ENCODE measurements around the gene CXADR.

The CXADR gene

DNA sequence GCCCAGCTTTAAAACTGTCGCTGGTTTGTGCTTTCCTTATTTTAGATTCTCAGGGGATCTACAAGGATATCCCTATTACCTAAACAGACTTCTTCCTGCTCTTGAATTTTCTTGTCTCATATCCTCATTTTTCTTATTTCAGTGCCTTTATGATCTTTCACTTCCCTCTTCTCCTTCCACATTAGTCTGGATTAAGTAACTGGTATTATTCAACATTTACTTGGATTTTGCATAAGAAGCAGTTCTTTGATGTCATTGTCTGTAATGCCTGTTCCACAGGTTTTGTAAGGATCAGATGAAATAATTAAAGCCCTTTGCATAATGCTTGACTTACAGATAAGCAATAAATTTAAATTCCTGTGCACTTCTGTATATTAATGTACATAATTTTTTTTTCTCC, 26.5 kb downstream of the CXADR start:
- peaks cover 74% of the 10 kb centered on the region for H3K27me3 Mint-ChIP-seq
- H3K9me3 Mint-ChIP-seq: no peaks in the 10 kb centered on the region
- H3K36me3 Mint-ChIP-seq (ENCODE audit: low read depth): no peaks in the 10 kb centered on the region
- intact Hi-C loops (cut with micrococcal nuclease): loop anchor here (5.0 kb wide), 1 partner anchor 47 kb away; no protein-coding TSS in a partner anchor
- peaks cover 41% of the 10 kb centered on the region for H3K4me1 Mint-ChIP-seq (ENCODE audit: low read depth)
- H3K4me3 Mint-ChIP-seq: no peak overlapping the region
- H3K27ac Mint-ChIP-seq: no peak overlapping the region

DNA sequence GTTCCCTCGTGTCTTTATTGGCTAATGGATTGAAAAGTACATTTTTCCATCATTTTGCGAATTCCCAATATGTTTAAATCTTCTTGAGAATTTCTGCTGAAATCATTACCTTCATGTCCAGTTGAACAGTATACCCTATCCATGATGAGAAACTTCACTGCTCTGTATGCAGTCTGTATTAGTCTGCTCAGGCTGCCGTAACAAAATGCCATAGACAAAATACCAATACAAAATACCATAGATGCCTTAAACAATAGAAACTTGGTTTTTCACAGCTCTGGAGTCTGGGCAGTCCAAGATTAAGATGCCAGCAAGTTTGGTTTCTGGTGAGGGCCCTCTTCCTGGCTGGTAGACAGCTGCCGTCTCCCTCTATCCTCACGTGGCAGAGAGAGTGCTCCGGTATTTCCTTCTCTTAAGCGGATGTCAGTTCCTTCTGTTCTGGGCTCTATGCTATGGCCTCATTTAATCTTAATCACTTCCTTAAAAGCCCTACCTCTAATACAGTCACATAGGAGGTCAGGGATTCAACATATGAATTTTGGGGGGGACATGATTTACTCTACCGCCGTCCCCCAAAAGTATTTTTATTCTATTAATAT, 27.0 kb downstream of the CXADR start:
- intact Hi-C loops (cut with micrococcal nuclease): loop anchor here (5.0 kb wide), 1 partner anchor 48 kb away; no protein-coding TSS in a partner anchor
- H3K9me3 Mint-ChIP-seq: no peaks in the 10 kb centered on the region
- no peak overlapping the region for H3K27ac Mint-ChIP-seq
- no peaks in the 10 kb centered on the region for H3K36me3 Mint-ChIP-seq (ENCODE audit: low read depth)
- H3K4me3 Mint-ChIP-seq: no peak overlapping the region
- peaks cover 74% of the 10 kb centered on the region for H3K27me3 Mint-ChIP-seq
- H3K4me1 Mint-ChIP-seq (ENCODE audit: low read depth): peaks cover 36% of the 10 kb centered on the region

DNA sequence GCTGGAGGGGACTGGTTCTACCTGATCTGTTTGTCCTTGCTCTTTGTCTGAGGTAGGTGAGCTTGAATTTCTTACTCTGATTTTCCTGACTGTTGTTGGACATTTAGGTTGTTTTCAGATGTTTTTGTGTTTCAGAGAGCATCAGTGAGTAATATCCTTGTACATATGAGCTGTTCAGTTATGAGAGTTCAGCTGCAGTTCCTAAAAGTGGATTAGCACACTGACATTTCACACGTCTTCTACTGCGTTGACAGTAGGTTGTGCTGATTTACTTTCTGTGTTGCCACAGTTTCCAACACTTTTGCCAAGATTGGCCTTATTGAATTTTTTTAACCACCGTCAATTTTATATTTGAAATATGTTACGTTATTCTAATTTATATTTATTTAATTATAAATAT, 27.7 kb downstream of the CXADR start:
- peaks cover 35% of the 10 kb centered on the region for H3K4me1 Mint-ChIP-seq (ENCODE audit: low read depth)
- H3K9me3 Mint-ChIP-seq: no peaks in the 10 kb centered on the region
- H3K27ac Mint-ChIP-seq: no peak overlapping the region
- no peaks in the 10 kb centered on the region for H3K36me3 Mint-ChIP-seq (ENCODE audit: low read depth)
- H3K27me3 Mint-ChIP-seq: peaks cover 69% of the 10 kb centered on the region
- intact Hi-C loops (cut with micrococcal nuclease): no loop called here
- H3K4me3 Mint-ChIP-seq: no peak overlapping the region

DNA sequence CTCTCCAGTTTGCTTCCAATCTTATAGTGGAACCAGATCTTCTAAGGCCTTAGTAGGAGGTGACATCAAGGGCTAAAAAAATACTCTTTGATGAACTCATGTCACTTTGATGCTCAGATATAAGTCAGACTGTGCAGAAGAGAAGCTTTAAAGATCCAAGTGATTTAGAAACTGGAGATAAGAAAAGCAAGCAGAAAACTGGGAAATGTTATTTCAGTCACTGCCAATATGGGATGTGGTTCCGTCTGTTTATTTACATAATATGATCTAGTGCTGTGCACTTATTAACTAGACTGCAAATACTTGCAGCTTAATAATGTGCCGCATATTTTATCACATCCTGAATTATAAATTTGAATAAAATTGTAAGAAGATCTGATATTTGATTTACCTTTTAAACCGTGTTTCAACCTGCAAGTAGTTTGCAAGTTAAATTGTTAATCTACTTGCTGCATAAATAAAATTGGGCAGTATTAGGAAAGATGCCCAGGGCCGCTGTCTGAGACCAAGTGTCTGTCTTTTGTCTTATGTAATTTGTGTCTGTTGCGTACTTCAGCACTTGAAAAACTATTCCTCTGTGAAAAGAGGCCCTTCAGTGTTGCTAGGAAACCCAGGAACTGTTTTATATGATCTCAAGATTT, 29.6 kb downstream of the CXADR start:
- intact Hi-C loops (cut with micrococcal nuclease): no loop called here
- H3K9me3 Mint-ChIP-seq: no peaks in the 10 kb centered on the region
- H3K4me3 Mint-ChIP-seq: no peak overlapping the region
- H3K36me3 Mint-ChIP-seq (ENCODE audit: low read depth): no peaks in the 10 kb centered on the region
- peaks cover 26% of the 10 kb centered on the region for H3K4me1 Mint-ChIP-seq (ENCODE audit: low read depth)
- peaks cover 67% of the 10 kb centered on the region for H3K27me3 Mint-ChIP-seq
- no peak overlapping the region for H3K27ac Mint-ChIP-seq

DNA sequence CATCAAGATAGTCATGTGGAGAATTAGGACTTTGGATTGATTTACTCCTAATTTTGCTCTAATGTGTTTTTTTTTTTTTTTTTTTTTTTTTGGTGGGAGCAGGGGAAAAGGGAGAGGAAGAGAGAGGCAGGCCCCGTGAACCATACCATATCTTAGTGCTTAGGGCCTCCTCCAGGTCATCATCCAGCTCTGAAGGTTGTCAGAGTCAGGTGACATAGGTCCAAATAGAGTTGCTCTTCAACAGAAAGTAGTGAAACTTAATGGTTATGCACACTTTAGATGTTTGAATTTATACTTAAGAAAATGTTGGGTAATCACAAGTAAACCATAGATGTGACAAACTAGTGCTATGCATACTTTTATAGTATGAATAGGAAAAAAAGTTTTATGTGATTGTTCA, 32.2 kb downstream of the CXADR start:
- H3K4me3 Mint-ChIP-seq: no peak overlapping the region
- H3K4me1 Mint-ChIP-seq (ENCODE audit: low read depth): peaks cover 6% of the 10 kb centered on the region
- H3K9me3 Mint-ChIP-seq: no peaks in the 10 kb centered on the region
- H3K27ac Mint-ChIP-seq: no peak overlapping the region
- intact Hi-C loops (cut with micrococcal nuclease): no loop called here
- H3K36me3 Mint-ChIP-seq (ENCODE audit: low read depth): no peaks in the 10 kb centered on the region
- peaks cover 66% of the 10 kb centered on the region for H3K27me3 Mint-ChIP-seq

DNA sequence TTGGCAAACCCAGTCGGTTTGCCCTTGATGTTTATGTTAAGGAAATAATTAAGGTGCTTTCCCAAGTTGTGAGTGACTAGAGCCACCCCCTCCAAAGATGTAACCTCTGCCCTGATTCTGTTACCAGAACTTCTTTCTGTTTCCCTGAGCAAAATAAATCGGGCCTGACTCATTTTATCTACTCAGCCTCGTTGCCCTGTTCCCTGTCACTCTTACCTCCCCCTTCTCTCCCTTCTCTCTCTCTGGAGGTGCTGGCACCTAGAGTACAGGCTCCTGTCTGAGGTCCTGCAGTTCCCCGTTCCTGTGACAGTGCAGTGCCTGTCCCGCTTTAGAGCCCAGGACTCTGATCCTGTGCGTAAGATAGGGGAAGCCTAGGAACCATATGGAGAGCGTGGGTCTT, 35.4 kb downstream of the CXADR start:
- H3K9me3 Mint-ChIP-seq: no peaks in the 10 kb centered on the region
- H3K27me3 Mint-ChIP-seq: peaks cover 59% of the 10 kb centered on the region
- H3K4me3 Mint-ChIP-seq: no peak overlapping the region
- no peaks in the 10 kb centered on the region for H3K36me3 Mint-ChIP-seq (ENCODE audit: low read depth)
- H3K4me1 Mint-ChIP-seq (ENCODE audit: low read depth): peaks cover 6% of the 10 kb centered on the region
- intact Hi-C loops (cut with micrococcal nuclease): no loop called here
- no peak overlapping the region for H3K27ac Mint-ChIP-seq

DNA sequence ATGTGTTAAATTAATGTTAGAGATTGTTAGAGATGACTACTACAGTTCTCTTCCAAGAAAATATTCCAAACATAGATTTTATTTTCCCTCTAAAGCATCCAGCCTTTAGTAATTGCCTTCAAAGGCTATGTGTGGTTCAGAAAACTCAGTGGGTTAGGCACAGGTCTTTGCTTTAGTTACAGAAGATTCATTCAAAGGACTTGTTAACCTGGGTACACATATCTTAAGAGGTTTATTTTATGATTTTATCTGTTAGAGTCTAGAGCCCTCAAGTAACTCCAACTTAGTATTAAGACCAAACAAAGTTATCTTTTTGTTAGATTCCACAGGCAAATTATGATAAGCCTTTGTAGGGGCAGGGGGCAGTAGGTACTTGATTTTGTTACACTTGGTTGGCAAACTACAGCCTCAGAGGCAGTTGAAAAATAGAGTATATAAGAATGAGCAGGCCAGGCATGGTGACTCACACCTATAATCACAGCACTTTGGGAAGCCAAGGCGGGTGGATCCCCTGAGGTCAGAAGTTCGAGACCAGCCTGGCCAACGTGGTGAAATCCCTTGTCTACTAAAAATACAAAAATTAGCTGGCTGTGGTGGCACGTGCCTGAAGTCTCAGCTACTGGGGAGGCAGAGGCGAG, 37.9 kb downstream of the CXADR start:
- Mint-ChIP-seq H3K36me3 (ENCODE audit: low read depth) (no peaks in the 10 kb centered on the region), H3K27ac (no peak overlapping the region), H3K4me3 (no peak overlapping the region), H3K9me3 (no peaks in the 10 kb centered on the region), H3K4me1 (ENCODE audit: low read depth) (peaks cover 6% of the 10 kb centered on the region), H3K27me3 (peaks cover 56% of the 10 kb centered on the region)
- intact Hi-C loops (cut with micrococcal nuclease): loop anchor here (10.0 kb wide), 1 partner anchor 166 kb away; no protein-coding TSS in a partner anchor

DNA sequence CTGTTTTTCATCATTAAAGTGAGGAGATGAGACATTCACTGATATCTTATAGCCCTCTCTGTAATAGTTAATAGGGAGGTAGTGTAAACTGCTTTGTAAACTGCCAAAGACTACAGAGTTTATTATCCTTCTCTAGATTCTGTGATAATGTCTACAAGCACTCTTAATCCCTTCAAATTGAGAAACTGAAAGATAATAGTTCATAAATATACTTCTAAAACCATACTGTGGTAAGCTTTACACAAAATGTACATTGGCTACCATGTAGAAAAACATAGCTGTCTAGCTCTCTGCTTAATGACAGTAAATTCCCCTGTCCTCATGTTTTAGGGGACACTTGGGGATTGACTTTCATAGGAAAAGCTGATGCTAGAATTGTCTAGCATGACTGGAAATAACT, 39.6 kb downstream of the CXADR start:
- H3K27me3 Mint-ChIP-seq: peaks cover 53% of the 10 kb centered on the region
- H3K36me3 Mint-ChIP-seq (ENCODE audit: low read depth): no peaks in the 10 kb centered on the region
- intact Hi-C loops (cut with micrococcal nuclease): loop anchor here (10.0 kb wide), 1 partner anchor 168 kb away; no protein-coding TSS in a partner anchor
- H3K4me3 Mint-ChIP-seq: no peak overlapping the region
- no peaks in the 10 kb centered on the region for H3K9me3 Mint-ChIP-seq
- H3K27ac Mint-ChIP-seq: no peak overlapping the region
- H3K4me1 Mint-ChIP-seq (ENCODE audit: low read depth): peaks cover under 1% of the 10 kb centered on the region

DNA sequence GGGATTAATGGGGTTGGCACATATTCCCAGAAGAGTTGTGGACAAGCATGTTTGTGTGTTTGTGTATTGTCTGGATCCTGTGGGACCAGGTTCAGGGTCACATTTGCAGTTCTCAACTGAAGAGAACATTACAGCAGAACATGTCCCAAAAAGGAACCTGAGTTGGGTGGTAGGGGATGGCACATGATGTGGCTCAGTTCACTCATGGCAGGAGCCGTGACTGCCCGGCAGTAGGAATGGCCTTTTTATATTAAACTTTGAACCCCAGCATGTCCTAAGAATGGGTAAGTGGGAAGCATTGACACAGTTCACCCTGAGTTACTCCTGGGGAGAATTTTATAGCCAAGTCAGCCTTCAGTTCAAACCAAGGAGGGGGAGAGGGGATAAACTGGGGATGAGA, 41.3 kb downstream of the CXADR start:
- Mint-ChIP-seq H3K9me3 (no peaks in the 10 kb centered on the region), H3K27ac (no peak overlapping the region), H3K27me3 (peaks cover 53% of the 10 kb centered on the region), H3K4me3 (no peak overlapping the region), H3K36me3 (ENCODE audit: low read depth) (no peaks in the 10 kb centered on the region), H3K4me1 (ENCODE audit: low read depth) (no peaks in the 10 kb centered on the region)
- intact Hi-C loops (cut with micrococcal nuclease): loop anchor here (10.0 kb wide), 1 partner anchor 169 kb away; no protein-coding TSS in a partner anchor

DNA sequence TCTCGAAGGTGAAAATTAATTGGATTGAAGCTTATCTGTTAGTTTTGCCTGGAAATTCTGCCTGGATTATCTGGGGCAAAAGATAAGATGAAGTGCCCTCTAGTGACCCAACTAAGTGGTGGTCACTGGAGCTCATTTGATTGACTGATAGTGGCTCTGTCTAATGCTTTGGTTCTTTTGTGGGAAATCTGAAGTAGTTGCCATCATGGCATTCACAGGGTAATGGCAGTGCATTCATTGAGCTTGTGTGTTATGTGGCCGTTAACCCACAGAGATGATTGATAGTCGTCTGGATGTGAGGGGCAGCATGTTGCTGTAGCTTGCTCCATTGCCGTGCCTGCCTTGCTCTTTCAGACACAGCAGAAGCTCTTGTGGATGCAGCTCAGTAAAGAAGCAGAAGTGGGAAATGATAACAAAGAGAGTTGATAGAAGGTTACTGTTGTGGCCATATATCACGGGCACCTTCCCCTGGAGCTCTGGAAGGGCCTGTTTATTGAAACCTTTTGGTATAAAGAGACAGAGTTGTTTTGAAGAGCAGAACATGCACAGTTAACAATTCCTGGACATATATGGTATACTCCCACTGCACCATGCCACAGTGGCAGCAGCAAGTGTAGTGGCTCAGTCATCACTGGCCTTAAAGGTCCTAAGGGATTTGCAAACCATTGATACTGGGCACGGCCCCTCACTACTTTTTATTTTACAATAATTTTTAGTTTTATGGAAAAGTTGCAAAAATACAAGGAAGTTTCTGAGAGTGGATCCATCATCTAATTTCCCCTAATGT, 42.0 kb downstream of the CXADR start:
- Mint-ChIP-seq H3K9me3 (no peaks in the 10 kb centered on the region), H3K4me3 (no peak overlapping the region), H3K36me3 (ENCODE audit: low read depth) (no peaks in the 10 kb centered on the region), H3K27me3 (peaks cover 52% of the 10 kb centered on the region), H3K27ac (no peak overlapping the region), H3K4me1 (ENCODE audit: low read depth) (no peaks in the 10 kb centered on the region)
- intact Hi-C loops (cut with micrococcal nuclease): loop anchor here (10.0 kb wide), 1 partner anchor 170 kb away; no protein-coding TSS in a partner anchor

DNA sequence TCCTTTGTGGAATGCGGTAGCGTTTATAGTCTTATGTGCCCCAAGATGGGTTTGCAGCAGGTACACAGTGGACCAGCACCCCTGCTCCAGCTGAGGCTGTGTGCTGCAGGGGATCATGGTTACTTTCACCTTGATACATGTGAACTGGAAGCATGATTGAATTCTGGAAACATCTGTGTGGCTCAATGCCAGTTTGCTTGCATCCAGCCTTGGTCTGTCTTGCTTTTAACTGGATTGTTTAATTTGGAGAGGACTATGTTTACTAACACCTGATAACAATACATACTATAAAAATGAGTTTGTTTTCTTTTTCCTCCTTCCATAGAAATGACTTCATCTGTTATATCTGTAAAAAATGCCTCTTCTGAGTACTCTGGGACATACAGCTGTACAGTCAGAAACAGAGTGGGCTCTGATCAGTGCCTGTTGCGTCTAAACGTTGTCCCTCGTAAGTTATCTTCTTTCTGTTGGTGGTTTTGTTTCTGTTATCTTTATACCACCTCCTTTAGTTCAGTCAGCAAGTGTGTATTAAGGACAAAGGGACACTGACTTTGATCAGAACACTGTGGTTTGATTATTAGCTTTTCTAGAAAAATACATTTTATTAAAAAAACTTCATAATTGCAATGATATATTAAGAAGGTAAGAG, 47.7 kb downstream of the CXADR start:
- Mint-ChIP-seq H3K36me3 (ENCODE audit: low read depth) (no peaks in the 10 kb centered on the region), H3K27me3 (peaks cover 37% of the 10 kb centered on the region), H3K4me3 (no peak overlapping the region), H3K9me3 (no peaks in the 10 kb centered on the region), H3K27ac (no peak overlapping the region), H3K4me1 (ENCODE audit: low read depth) (no peaks in the 10 kb centered on the region)
- intact Hi-C loops (cut with micrococcal nuclease): no loop called here

DNA sequence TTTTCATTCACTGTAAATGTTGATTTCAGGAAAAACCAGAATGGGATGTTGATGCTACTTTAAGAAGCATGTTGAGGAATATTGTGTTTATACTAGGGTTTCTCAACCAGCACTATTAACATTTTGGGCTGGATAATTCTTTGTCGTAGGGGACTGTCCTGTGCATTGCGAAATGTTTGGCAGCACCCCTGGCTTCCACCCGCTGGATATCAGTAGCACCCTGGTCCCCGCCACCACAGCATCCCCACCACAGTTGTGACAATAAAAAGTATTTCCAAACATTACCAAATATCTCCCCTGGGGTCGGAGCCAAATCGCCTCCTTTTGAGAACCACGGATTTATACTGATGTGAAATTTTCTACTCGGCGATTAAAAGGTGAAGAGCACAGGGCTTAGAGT, 57.9 kb downstream of the CXADR start:
- Mint-ChIP-seq H3K9me3 (no peaks in the 10 kb centered on the region), H3K4me1 (ENCODE audit: low read depth) (peaks cover 10% of the 10 kb centered on the region), H3K27me3 (peaks cover 23% of the 10 kb centered on the region), H3K36me3 (ENCODE audit: low read depth) (no peaks in the 10 kb centered on the region), H3K4me3 (no peak overlapping the region), H3K27ac (no peak overlapping the region)
- intact Hi-C loops (cut with micrococcal nuclease): no loop called here

DNA sequence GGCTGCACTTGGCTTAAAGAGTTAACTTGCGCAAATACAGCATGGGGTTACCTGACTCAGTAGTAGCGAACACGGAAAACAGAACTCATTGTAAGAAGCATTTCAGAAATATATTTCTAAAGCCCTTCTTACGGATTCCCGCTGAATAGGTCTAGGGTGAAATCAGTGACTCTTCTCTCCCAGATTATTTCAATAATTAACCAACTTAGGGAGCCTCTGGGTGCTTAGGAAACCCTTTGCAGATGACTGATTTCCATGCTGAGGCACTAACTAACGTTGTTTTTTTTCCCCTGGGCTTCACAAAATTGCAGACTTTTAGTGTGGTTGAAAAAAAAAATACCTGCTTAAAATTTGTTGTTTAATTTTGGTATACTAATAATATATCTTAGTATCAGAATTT, 59.6 kb downstream of the CXADR start:
- H3K9me3 Mint-ChIP-seq: no peaks in the 10 kb centered on the region
- no peaks in the 10 kb centered on the region for H3K36me3 Mint-ChIP-seq (ENCODE audit: low read depth)
- peaks cover 10% of the 10 kb centered on the region for H3K4me1 Mint-ChIP-seq (ENCODE audit: low read depth)
- intact Hi-C loops (cut with micrococcal nuclease): no loop called here
- peaks cover 21% of the 10 kb centered on the region for H3K27me3 Mint-ChIP-seq
- H3K4me3 Mint-ChIP-seq: no peak overlapping the region
- no peak overlapping the region for H3K27ac Mint-ChIP-seq
